AG09309 (cell line): ENCODE data around the gene TSGA10.

Experiments
- DNase-seq: peaks from one replicate; pipeline ENCODE4 v3.0.0-alpha.2; 2010; ENCODE audit warnings: low read depth
- H3K4me3 ChIP-seq: 2 replicates; pipeline ENCODE4 v1.5.1; 2011; ENCODE audit warnings: mild to moderate bottlenecking, low read depth, low read length, moderate library complexity; ENCODE audit not compliant: control insufficient read depth
- TF ChIP-seq, protein P1 (sequence below): IDR thresholded peaks from 2 replicates; pipeline ENCODE4 v1.5.1; 2011; ENCODE audit warnings: mild to moderate bottlenecking, low read depth, low read length, inconsistent platforms; ENCODE audit not compliant: insufficient read depth, control insufficient read depth; ENCODE audit errors: missing control alignments

TSGA10 gene

DNA sequence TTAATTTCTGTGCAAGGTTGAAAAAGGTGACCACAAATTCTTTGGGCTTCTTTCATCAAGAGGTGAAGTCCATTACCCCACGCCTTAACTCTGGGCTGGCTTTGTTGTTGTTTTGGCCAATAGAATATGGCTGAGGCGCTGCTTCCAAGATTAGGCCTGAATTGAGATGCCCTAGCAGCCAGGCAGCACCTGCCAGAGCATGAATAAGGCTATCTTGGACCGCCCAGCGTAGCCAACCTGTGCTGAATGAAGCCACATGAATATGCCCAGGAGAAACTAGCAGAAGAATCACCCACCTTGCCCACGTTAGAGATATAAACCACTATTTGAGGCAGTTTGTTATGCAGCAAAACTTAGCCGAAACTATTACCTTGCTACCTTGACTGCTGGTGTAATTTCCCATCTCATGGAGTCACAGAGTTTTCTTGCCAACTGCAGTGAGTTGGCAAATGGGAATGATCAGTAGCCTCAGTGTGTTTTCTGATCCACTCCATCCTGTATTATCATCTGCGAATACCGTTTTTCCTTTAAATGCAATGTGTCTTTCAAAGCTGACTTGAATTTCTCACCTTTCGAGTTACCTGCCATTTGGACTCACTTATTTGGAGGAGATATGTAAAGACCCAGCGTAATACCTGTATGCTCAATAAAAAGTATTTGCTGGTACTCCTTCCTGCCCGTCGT lies 679 bp downstream of the TSGA10 start:
- TF ChIP-seq, protein P1, sequence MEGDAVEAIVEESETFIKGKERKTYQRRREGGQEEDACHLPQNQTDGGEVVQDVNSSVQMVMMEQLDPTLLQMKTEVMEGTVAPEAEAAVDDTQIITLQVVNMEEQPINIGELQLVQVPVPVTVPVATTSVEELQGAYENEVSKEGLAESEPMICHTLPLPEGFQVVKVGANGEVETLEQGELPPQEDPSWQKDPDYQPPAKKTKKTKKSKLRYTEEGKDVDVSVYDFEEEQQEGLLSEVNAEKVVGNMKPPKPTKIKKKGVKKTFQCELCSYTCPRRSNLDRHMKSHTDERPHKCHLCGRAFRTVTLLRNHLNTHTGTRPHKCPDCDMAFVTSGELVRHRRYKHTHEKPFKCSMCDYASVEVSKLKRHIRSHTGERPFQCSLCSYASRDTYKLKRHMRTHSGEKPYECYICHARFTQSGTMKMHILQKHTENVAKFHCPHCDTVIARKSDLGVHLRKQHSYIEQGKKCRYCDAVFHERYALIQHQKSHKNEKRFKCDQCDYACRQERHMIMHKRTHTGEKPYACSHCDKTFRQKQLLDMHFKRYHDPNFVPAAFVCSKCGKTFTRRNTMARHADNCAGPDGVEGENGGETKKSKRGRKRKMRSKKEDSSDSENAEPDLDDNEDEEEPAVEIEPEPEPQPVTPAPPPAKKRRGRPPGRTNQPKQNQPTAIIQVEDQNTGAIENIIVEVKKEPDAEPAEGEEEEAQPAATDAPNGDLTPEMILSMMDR, result no peak
- peak overlapping the region; percentile 80 for H3K4me3 ChIP-seq
- DNase-seq, result no peak

DNA sequence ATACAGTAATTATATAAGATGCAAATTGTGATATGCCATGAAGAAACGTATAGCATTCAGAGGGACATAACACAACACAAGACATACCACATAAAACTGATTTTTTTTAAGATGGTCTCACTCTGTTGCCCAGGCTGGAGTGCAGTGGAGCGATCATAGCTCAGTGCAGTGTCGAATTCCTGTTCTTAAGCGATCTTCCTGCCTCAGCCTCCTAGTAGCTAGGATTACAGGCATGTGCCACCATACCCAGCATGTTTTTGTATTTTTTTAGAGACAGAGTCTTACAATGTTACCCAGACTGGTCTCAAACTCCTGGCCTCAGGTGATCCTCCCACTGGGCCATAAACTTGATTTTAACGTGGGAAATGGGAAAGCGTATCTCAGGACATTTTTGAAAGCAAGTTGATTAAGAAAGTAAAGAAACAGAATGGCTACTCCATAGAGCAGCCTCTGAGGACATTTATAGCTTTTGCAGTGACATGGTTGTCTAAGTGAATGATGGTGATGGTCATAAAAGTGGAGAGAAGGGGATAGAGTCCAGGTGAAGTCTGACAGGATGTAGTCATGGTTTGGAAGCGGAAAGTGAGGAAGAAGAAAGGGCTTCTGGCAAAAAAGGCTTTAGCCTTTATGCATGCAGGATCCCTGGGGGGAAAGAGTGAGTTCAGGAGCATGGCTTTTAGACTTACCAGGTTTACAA lies 2.4 kb downstream of the TSGA10 start:
- DNase-seq, result no peak
- H3K4me3 ChIP-seq, result no peak overlapping the region
- TF ChIP-seq, protein P1, result no peak

DNA sequence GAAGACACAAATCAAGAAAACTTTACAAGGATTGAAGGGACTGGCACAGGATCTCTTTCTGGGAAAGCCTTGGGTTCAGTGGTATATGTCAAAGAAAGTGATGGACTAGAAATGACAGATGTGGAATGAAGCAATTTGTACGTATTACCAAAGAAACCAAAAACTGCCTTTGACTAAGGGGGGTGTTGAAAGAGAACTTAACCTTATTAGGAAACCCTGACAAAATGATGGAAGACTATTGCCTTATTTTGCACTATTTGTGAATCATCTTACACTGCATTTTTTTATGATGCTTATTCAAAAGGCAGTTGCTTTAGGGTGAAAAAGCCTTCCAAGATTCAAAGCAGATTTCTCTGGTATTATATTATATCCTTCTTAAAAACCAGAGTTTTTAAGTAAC lies 4.0 kb downstream of the TSGA10 start:
- no peak for DNase-seq
- TF ChIP-seq, protein P1, result no peak
- no peak overlapping the region for H3K4me3 ChIP-seq

DNA sequence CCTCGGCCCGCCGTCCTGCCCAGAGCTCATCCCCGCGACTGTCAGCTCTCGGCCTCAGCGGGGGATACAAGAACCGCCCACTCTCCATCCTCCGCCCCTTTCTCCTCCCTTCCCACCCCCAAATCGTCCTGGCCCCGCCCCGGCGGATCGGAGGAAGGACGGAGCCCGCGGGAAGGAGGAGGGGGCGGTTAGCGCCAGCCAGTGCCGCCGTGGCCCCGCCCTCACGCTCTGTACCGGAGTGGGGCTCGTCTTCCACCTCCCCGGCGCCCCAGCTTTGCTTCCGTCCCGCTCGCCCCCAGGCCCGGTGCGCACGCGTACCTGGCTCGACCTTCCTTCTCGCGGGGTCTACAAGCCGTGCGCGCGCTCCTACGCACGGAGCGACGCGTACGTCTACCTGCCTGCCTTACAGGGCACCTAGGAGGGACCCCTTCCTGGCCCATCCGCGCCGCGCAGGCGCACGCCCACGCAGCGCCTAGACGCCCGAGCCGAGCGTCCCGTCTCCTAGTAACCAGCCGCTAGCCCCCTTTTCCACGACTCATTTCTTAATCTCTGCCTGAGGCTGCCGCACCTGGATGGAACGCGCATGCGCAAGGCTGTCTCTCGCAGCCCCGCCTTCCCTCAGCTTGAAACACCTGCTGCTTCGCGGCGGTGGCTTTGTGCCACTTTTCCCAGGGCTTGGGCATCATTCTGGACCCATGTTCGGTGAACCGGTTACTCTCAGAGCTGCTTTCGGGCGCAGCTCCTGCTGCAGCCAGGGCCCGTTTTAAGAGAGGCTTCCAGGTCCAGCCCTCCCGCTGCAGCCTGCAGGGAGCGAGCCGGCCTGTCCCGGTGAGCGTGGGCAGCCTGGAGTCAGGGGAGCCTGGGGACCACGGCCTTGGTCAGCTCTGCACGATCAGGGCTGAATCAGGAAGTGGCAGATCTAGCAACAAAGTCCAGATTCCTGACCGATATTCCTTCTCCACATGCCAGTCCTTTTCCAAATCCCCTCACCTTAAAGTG lies 13.3 kb downstream of the TSGA10 start, which contains the start of gene C2orf15:
Gene C2orf15 (plus strand): TSS at position 598 of the 999 bp plus-strand sequence. CDS start 8,852 bp downstream, outside the sequence.
- no peak for DNase-seq
- TF ChIP-seq, protein P1, result no peak
- H3K4me3 ChIP-seq, result peak within 1 kb of the TSS; percentile 75

DNA sequence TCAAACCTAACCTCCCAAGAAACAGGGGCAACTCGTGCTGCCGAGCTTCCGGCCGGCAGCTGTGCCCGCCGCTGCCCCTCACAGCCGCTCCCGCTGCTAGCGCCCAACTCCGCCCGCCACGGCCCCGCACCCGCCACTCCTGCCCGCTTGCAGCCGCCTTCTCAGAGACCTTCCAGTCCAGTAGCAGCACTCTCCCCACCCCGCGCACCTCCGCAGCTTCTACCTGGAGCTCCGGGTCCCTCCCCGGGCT lies 14.0 kb downstream of the TSGA10 start:
- peak overlapping the region; percentile 75 for H3K4me3 ChIP-seq
- TF ChIP-seq, protein P1, result no peak
- DNase-seq, result no peak

DNA sequence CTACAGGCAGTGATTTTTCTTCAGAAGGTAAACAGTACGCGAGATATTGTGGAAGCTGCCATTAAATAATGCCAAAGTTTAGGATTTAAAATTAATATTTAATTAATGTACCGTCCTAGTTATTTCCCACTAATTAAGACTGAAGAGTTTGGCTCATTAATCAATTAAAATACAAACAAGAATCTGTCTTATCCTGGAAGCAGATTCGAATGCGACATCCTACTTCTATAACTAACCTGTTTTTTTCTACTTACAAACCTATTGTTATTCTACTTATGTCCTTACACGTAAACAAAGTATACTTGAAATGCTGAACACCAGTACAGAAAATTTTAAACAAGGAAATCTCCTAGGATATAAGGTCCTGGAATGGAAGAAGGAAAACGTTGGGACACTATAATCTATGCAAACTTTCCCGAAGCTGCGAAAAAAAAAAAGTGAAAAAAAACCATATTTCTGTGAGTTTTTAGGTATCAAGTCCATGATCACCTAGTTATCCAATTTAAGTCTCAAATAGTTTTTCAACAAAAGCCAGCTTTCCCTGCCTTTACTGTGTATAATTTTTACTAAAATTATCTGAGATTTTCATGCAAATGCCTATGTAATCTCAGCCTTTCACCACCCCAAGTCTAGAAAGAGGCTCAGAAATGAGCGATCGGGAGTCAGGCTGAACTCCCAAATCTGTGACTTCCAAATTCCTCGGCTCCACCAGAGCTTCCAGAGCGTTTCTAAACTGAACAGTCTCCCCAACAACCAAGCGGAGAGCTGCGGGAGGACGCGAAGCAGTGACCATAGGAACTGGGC lies 14.5 kb downstream of the TSGA10 start:
- TF ChIP-seq, protein P1, result no peak

More for the DNA sequence above, 14.5 kb downstream of the TSGA10 start:
- H3K4me3 ChIP-seq, result peak overlapping the region; percentile 75
- DNase-seq, result no peak
